Activated CD4-positive, alpha-beta T cell treated with anti-CD3 and anti-CD28 coated beads, Interleukin-2, amount 10 ng/mL, durations not matched to agents 7 days and 5 days (primary cell): ENCODE data around the gene CDKN1B. TPM values are rescaled to one million over a fixed set of nuclear protein-coding genes. Genes with fewer than 3 reads are reported as not detected.

Experiments
- microRNA-seq: library from miRNA; unstranded; fragments of <30 nt; microRNA quantifications from one replicate; pipeline ENCODE4 v1.2.0, GENCODE V29; 2021; ENCODE audit warnings: borderline microRNAs expressed, borderline replicate concordance
- total RNA-seq, 2 experiments: library from RNA; stranded (reverse); gene quantifications; one replicate each; pipeline ENCODE4 v1.2.3, GENCODE V29; 2021

The CDKN1B gene
- total RNA-seq, 2 experiments from 2014 or later, result 105 to 117 TPM

Small RNA genes lying within 50 kb of the gene (microRNA-seq; reads per million reads assigned to microRNA genes)
- not detected for gene MIR613

Other genes with a start within 250 kb of the CDKN1B start
- gene DUSP16, start 154.5 kb upstream of the CDKN1B start, total RNA-seq, result 10 to 100 TPM; 33.6 to 35.9 TPM
- 10 to 100 TPM; 18.2 to 21.2 TPM for gene CREBL2, start 105.5 kb upstream of the CDKN1B start, total RNA-seq
- 1 to 10 TPM; 7.7 to 9.3 TPM for gene GPR19, start 21.2 kb upstream of the CDKN1B start, total RNA-seq
- gene APOLD1, start 68.3 kb downstream of the CDKN1B start, total RNA-seq, result 10 to 100 TPM; 14.4 to 15.5 TPM
- 10 to 100 TPM; 54.5 to 59.0 TPM for gene DDX47, start 96.0 kb downstream of the CDKN1B start, total RNA-seq
- under 1 TPM; 0.08 to 0.15 TPM for gene GPRC5A, start 174.2 kb downstream of the CDKN1B start, total RNA-seq
- under 1 TPM; 0.22 to 0.67 TPM for gene GPRC5D, start 234.8 kb downstream of the CDKN1B start, total RNA-seq